ENCODE measurements around the gene USP35. TPM values are rescaled to one million over a fixed set of nuclear protein-coding genes. Genes with fewer than 3 reads are reported as not detected.

Gene USP35
- total and polyA plus RNA-seq, 2 experiments from 2014 or later = 2.9 to 7.3 TPM

DNA sequence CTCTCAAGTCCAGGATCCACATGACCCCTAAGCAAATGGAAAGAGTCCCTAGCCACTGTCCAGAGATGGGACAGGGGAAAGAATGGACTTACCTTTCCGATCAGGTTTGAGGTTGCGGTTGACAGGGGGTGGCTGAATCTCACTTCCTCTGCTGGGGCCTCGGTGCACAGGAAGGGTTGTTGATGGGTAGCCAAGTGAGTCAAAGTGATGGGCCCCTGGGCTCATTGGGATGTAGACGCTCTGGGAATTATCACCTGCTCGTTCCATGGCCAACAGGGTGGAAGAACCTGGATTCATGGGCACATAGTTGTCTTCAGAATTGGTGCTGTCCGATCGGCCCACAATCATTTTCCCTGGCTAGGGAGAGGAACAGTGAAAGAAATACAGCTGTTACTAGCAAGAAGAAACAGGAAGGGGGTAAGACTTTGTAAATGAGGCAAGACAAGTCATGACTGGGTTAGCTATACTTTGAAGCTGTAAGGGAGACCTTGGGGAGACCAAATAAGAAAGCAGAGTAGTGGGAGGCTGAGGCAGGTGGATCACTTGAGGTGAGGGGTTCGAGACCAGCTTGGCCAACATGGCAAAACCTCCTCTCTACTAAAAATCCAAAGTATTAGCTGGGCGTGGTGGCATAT lies 34.7 kb downstream of the USP35 start:
- WGBS (ENCODE audit: low lambda C conversion rate, missing lambda C conversion rate) = 96% methylated on average over 9 of the region's 9 CpGs
- H2AFZ ChIP-seq = no peak overlapping the region
- no peak overlapping the region for H3K27ac ChIP-seq
- no peaks in the 10 kb centered on the region for H3K27me3 ChIP-seq
- no peaks in the 10 kb centered on the region for H3K4me1 ChIP-seq (ENCODE audit: insufficient read depth)
- H3K9me3 ChIP-seq (ENCODE audit: low read depth) = no peaks in the 10 kb centered on the region
- no peak overlapping the region for H3K4me3 ChIP-seq
- no peaks in the 10 kb centered on the region for H3K9me2 ChIP-seq (replicated peaks; ENCODE audit: insufficient read depth)
- H3K4me2 ChIP-seq = no peak overlapping the region
- no peaks in the 10 kb centered on the region for H4K20me1 ChIP-seq (ENCODE audit: insufficient read depth, poor library complexity, severe bottlenecking)
- no peaks in the 10 kb centered on the region for H3K36me3 ChIP-seq (replicated peaks; ENCODE audit: insufficient read depth, low read depth)
- H3K79me2 ChIP-seq = no peaks in the 10 kb centered on the region
- TF ChIP-seq EZH2 (IDR thresholded peaks at IDR 0.05; ENCODE audit: borderline replicate concordance) = no peak
- TF ChIP-seq EZH2phosphoT487 (IDR thresholded peaks at IDR 0.05; ENCODE audit: low read depth, severe bottlenecking, unreplicated experiment) = no peak
- TF ChIP-seq, protein P1, sequence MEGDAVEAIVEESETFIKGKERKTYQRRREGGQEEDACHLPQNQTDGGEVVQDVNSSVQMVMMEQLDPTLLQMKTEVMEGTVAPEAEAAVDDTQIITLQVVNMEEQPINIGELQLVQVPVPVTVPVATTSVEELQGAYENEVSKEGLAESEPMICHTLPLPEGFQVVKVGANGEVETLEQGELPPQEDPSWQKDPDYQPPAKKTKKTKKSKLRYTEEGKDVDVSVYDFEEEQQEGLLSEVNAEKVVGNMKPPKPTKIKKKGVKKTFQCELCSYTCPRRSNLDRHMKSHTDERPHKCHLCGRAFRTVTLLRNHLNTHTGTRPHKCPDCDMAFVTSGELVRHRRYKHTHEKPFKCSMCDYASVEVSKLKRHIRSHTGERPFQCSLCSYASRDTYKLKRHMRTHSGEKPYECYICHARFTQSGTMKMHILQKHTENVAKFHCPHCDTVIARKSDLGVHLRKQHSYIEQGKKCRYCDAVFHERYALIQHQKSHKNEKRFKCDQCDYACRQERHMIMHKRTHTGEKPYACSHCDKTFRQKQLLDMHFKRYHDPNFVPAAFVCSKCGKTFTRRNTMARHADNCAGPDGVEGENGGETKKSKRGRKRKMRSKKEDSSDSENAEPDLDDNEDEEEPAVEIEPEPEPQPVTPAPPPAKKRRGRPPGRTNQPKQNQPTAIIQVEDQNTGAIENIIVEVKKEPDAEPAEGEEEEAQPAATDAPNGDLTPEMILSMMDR (IDR thresholded peaks at IDR 0.05; ENCODE audit: poor library complexity) = no peak
- DNase-seq (ENCODE audit: low spot score) = no peak

DNA sequence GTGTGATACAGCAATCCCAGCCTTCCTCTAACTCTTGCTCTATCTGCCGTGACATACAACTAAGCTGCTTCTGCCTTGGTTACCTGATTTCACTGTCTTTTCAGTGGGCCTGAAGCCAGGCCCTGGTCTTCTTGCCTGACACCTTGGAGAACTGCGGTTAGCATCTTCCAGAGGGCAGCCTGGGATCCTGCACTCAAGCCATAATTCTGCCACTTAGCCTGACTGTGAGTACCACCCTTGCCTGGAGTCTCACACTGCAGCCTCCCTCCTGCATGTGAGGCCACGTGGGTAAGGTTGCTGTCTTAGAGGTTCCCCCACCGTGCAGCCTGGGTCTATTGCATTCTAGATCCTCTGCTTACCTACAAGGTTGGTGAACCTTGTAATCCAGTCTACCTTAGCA lies 35.8 kb downstream of the USP35 start:
- TF ChIP-seq EZH2 (IDR thresholded peaks at IDR 0.05; ENCODE audit: borderline replicate concordance) (no peak), EZH2phosphoT487 (IDR thresholded peaks at IDR 0.05; ENCODE audit: low read depth, severe bottlenecking, unreplicated experiment) (no peak)
- TF ChIP-seq, protein P1 (IDR thresholded peaks at IDR 0.05; ENCODE audit: poor library complexity) = no peak
- H3K4me2 ChIP-seq = no peak overlapping the region
- no peaks in the 10 kb centered on the region for H3K27me3 ChIP-seq
- H4K20me1 ChIP-seq (ENCODE audit: insufficient read depth, poor library complexity, severe bottlenecking) = no peaks in the 10 kb centered on the region
- no peaks in the 10 kb centered on the region for H3K9me3 ChIP-seq (ENCODE audit: low read depth)
- no peaks in the 10 kb centered on the region for H3K9me2 ChIP-seq (replicated peaks; ENCODE audit: insufficient read depth)
- no peaks in the 10 kb centered on the region for H3K36me3 ChIP-seq (replicated peaks; ENCODE audit: insufficient read depth, low read depth)
- DNase-seq (ENCODE audit: low spot score) = no peak
- H3K4me3 ChIP-seq = no peak overlapping the region
- H3K27ac ChIP-seq = no peak overlapping the region
- H3K4me1 ChIP-seq (ENCODE audit: insufficient read depth) = no peaks in the 10 kb centered on the region
- no peaks in the 10 kb centered on the region for H3K79me2 ChIP-seq
- no peak overlapping the region for H2AFZ ChIP-seq
- WGBS (ENCODE audit: low lambda C conversion rate, missing lambda C conversion rate) = 89% methylated on average over 4 of the region's 4 CpGs

DNA sequence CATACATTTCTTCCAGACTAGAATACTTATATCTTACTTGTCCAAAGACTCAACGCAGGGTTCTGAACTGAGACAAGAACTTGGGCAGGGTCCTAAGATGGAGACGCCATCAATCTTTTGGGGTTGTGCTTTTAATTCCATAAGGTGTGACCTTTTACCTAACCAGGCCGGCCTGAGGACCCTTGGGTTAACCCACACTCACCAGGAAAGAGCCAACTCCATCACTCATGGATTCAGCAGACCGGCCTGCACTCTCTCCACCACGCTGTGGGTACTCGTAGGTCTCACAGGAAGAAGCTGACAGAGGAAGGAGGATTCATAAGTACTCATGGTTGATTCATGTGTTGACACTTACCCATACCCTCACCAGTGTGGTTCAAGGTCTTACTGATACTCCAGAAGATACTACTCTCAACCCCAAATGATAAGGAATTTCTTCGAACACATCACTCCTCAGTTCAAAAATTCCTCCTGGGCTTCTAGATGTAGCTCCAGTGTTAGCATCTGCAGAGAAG lies 36.2 kb downstream of the USP35 start:
- WGBS (ENCODE audit: low lambda C conversion rate, missing lambda C conversion rate) = 94% methylated on average over 7 of the region's 7 CpGs
- Histone ChIP-seq H3K4me3 (no peak overlapping the region), H3K9me2 (replicated peaks; ENCODE audit: insufficient read depth) (no peaks in the 10 kb centered on the region), H3K79me2 (no peaks in the 10 kb centered on the region), H3K27me3 (no peaks in the 10 kb centered on the region), H3K27ac (no peak overlapping the region), H4K20me1 (ENCODE audit: insufficient read depth, poor library complexity, severe bottlenecking) (no peaks in the 10 kb centered on the region), H3K4me1 (ENCODE audit: insufficient read depth) (no peaks in the 10 kb centered on the region), H3K9me3 (ENCODE audit: low read depth) (no peaks in the 10 kb centered on the region), H3K4me2 (no peak overlapping the region), H3K36me3 (replicated peaks; ENCODE audit: insufficient read depth, low read depth) (no peaks in the 10 kb centered on the region), H2AFZ (no peak overlapping the region)
- DNase-seq (ENCODE audit: low spot score) = no peak
- TF ChIP-seq, protein P1 (IDR thresholded peaks at IDR 0.05; ENCODE audit: poor library complexity) = no peak
- TF ChIP-seq EZH2phosphoT487 (IDR thresholded peaks at IDR 0.05; ENCODE audit: low read depth, severe bottlenecking, unreplicated experiment) (no peak), EZH2 (IDR thresholded peaks at IDR 0.05; ENCODE audit: borderline replicate concordance) (no peak)

Measured in hepatocyte (in vitro differentiated cells).